Keratinocyte (primary cell): Measurements from ENCODE around the gene KBTBD12. TPM values are rescaled to one million over a fixed set of nuclear protein-coding genes. Genes with fewer than 3 reads are reported as not detected.

Experiments used
- DNase-seq: peaks from one replicate; pipeline ENCODE4 v3.0.0-alpha.2; 2011; ENCODE audit warnings: low read depth, missing footprints, low spot score
- FAIRE-seq: peaks from 2 replicates; lab custom pipeline; 2011; peaks lifted over from hg19 to GRCh38; lab: Jason Lieb, UNC
- H2AFZ ChIP-seq: 2 replicates; pipeline ENCODE4 v1.6.0; 2012; ENCODE audit warnings: low read length, control low read depth, inconsistent platforms; ENCODE audit not compliant: control insufficient read depth
- H3K27ac ChIP-seq: 2 replicates; pipeline ENCODE4 v1.5.1; 2011; ENCODE audit warnings: low read length; ENCODE audit not compliant: control insufficient read depth, insufficient read depth
- H3K27me3 ChIP-seq: 3 replicates; pipeline ENCODE4 v1.6.0; 2011; ENCODE audit warnings: low read length; ENCODE audit not compliant: control insufficient read depth, insufficient read depth; ENCODE audit errors: extremely low read depth
- H3K36me3 ChIP-seq, 2 experiments: 2 replicates in 1 of 2; 3 replicates in 1 of 2; pipeline ENCODE4 v1.5.1; 2011; ENCODE audit warnings: low read length in 2 of 2, mild to moderate bottlenecking in 1 of 2; ENCODE audit not compliant: control insufficient read depth in 2 of 2, insufficient read depth in 2 of 2; ENCODE audit errors: extremely low read depth in 1 of 2
- H3K4me1 ChIP-seq: 3 replicates; pipeline ENCODE4 v1.5.1; 2011; ENCODE audit warnings: low read length; ENCODE audit not compliant: control insufficient read depth, insufficient read depth; ENCODE audit errors: extremely low read depth
- H3K4me2 ChIP-seq: 3 replicates; pipeline ENCODE4 v1.6.0; 2011; ENCODE audit warnings: low read depth, low read length; ENCODE audit not compliant: control insufficient read depth, insufficient read depth; ENCODE audit errors: extremely low read depth
- H3K4me3 ChIP-seq, 3 experiments: fragments of 200-600 bp in 1 of 3; sonication (generic) in 1 of 3; 2 replicates in 2 of 3; 3 replicates in 1 of 3; pipeline ENCODE4 v1.5.1; 2011 to 2016; ENCODE audit warnings: low read length in 3 of 3, mild to moderate bottlenecking in 3 of 3, control low read depth in 2 of 3, inconsistent platforms in 1 of 3, low read depth in 1 of 3, mixed read lengths in 1 of 3, mixed run types in 1 of 3, moderate library complexity in 1 of 3; ENCODE audit not compliant: control insufficient read depth in 2 of 3, insufficient read depth in 2 of 3; ENCODE audit errors: extremely low read depth in 1 of 3
- H3K79me2 ChIP-seq: 2 replicates; pipeline ENCODE4 v1.6.0; 2012; ENCODE audit warnings: low read length; ENCODE audit not compliant: control insufficient read depth, insufficient read depth
- H3K9ac ChIP-seq: 3 replicates; pipeline ENCODE4 v1.6.0; 2011; ENCODE audit warnings: low read length; ENCODE audit not compliant: control insufficient read depth, insufficient read depth; ENCODE audit errors: extremely low read depth
- H3K9me1 ChIP-seq: 3 replicates; pipeline ENCODE4 v1.6.0; 2011; ENCODE audit warnings: low read length; ENCODE audit not compliant: control insufficient read depth, insufficient read depth; ENCODE audit errors: extremely low read depth
- H3K9me3 ChIP-seq: 2 replicates; pipeline ENCODE4 v1.5.1; 2012; ENCODE audit warnings: low read depth, low read length; ENCODE audit not compliant: control insufficient read depth
- H4K20me1 ChIP-seq: 3 replicates; pipeline ENCODE4 v1.6.0; 2011; ENCODE audit warnings: low read length; ENCODE audit not compliant: control insufficient read depth, insufficient read depth; ENCODE audit errors: extremely low read depth
- CTCF ChIP-seq, 3 experiments: IDR thresholded peaks in 1 of 3; conservative IDR thresholded peaks in 1 of 3; optimal IDR thresholded peaks in 1 of 3; 2 replicates in 2 of 3; 3 replicates in 1 of 3; pipeline versions ENCODE3 to v1.5.1; 2011; ENCODE audit warnings: low read length in 3 of 3, mild to moderate bottlenecking in 3 of 3, moderate library complexity in 2 of 3, control low read depth in 1 of 3, inconsistent platforms in 1 of 3; ENCODE audit not compliant: insufficient read depth in 2 of 3; ENCODE audit errors: extremely low read depth in 1 of 3
- EZH2 ChIP-seq: IDR thresholded peaks from one replicate; pipeline ENCODE4 v1.6.1; 2012; ENCODE audit warnings: inconsistent platforms, mild to moderate bottlenecking, low read length, moderate library complexity
- dilution Hi-C: fragments of 300-500 bp; cut with MboI; formaldehyde crosslinking; loops from one replicate; pipeline ENCODE4 v1.7.0; 2020; ENCODE audit warnings: low sequenced_read_pairs; ENCODE audit not compliant: extremely low pct_ligation_motif_present
- polyA plus RNA-seq, 5 experiments: library from polyadenylated mRNA; depleted of rRNA in 3 of 5; stranded (reverse) in 3 of 5; stranded (forward) in 1 of 5; unstranded in 1 of 5; fragments of >200 nt; gene quantifications; 1 replicate in 1 of 5; 2 replicates in 3 of 5; 3 replicates in 1 of 5; pipeline versions ENCODE4 v1.2.1 to v1.2.3, GENCODE V29; 2011 to 2012; ENCODE audit warnings: missing spikeins in 2 of 5, low read depth in 1 of 5, low replicate concordance in 1 of 5

KBTBD12 gene
- polyA plus RNA-seq, 1 donor (not counting 4 experiments of a cell fraction or from before 2014, with no cell fraction given), result not detected

- H3K27ac ChIP-seq, result no peak overlapping the region
- no peaks in the 10 kb centered on the region for H3K9me1 ChIP-seq
- H3K36me3 ChIP-seq, result no peaks in the 10 kb centered on the region
- DNase-seq (no peak), FAIRE-seq (peak; percentile 99)
- no peak overlapping the region for H3K4me2 ChIP-seq
- H4K20me1 ChIP-seq, result no peaks in the 10 kb centered on the region
- no peak overlapping the region for H3K4me3 ChIP-seq
- no peak overlapping the region for H3K9ac ChIP-seq
- dilution Hi-C loops, result no loop called here
- TF ChIP-seq EZH2, result no peak
- peak; percentile 76 to 90 (median 78) for TF ChIP-seq CTCF (optimal IDR thresholded peaks at IDR 0.05 in 1 of 3, IDR thresholded peaks at IDR 0.05 in 1 of 3, conservative IDR thresholded peaks at IDR 0.05 in 1 of 3; ENCODE audit: extremely low read depth in 1 of 3, insufficient read depth in 2 of 3, low read length in 3 of 3)
- peaks cover 5% of the 10 kb centered on the region for H3K27me3 ChIP-seq
- H2AFZ ChIP-seq, result no peak overlapping the region
- no peaks in the 10 kb centered on the region for H3K9me3 ChIP-seq
- no peaks in the 10 kb centered on the region for H3K4me1 ChIP-seq
- H3K79me2 ChIP-seq, result no peaks in the 10 kb centered on the region
These were observed 56.0 kb downstream of the KBTBD12 start for GRCh38 chr3:127970966-127971592.

- Histone ChIP-seq H3K9ac (no peak overlapping the region), H3K36me3 (no peaks in the 10 kb centered on the region), H3K9me1 (no peaks in the 10 kb centered on the region), H3K27me3 (peaks cover 5% of the 10 kb centered on the region), H4K20me1 (no peaks in the 10 kb centered on the region), H3K27ac (no peak overlapping the region), H3K79me2 (no peaks in the 10 kb centered on the region), H3K4me2 (no peak overlapping the region), H2AFZ (no peak overlapping the region), H3K9me3 (no peaks in the 10 kb centered on the region), H3K4me1 (no peaks in the 10 kb centered on the region), H3K4me3 (no peak overlapping the region)
- dilution Hi-C loops, result no loop called here
- TF ChIP-seq CTCF (optimal IDR thresholded peaks at IDR 0.05 in 1 of 3, IDR thresholded peaks at IDR 0.05 in 1 of 3, conservative IDR thresholded peaks at IDR 0.05 in 1 of 3; ENCODE audit: extremely low read depth in 1 of 3, insufficient read depth in 2 of 3, low read length in 3 of 3) (no peak), EZH2 (no peak)
- FAIRE-seq, result no peak
- no peak for DNase-seq
These were observed 59.2 kb downstream of the KBTBD12 start for GRCh38 chr3:127974226-127974625.
